ENCODE measurements around the gene COL15A1. TPM values are rescaled to one million over a fixed set of nuclear protein-coding genes. Genes with fewer than 3 reads are reported as not detected.

Gene COL15A1
- total RNA-seq, 1 experiment from 2014 or later = 0.22 TPM

DNA sequence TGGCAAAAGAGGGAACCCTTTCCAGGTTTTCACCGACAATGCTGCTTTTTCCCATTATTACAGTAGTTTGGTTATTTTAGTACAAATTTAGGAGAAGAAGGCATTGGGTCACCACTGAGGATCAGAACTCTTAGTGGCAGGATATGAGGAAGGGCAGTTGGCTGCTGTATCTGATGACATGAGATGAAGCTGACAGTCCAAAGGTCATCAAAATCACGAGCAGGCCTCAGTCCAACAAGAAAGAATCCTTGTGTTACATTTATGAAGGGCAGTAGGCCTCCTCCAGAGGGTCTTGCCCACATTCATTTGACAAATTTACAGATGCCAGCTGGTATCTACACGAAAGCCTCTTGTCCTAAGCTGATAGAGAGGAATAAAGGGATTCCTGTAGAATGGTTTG is 49.5 kb upstream of the COL15A1 start:
- Mint-ChIP-seq H3K9me3 (peaks cover 21% of the 10 kb centered on the region), H3K27me3 (ENCODE audit: low read depth) (peaks cover 2% of the 10 kb centered on the region; the same call in 1 of the 2 replicates), H3K4me3 (no peak overlapping the region), H3K4me1 (no peaks in the 10 kb centered on the region), H3K27ac (no peak overlapping the region), H3K36me3 (peaks cover 9% of the 10 kb centered on the region)
- ChIA-PET CTCF (no interaction called here), POLR2A (no interaction called here)
- DNase-seq (ENCODE audit: low spot score) (no peak), ATAC-seq (no peak)
- no peak for TF ChIP-seq ZNF416 (CRISPR knock-in tag; IDR thresholded peaks at IDR 0.05)
- no peak for TF ChIP-seq ZBTB21 (CRISPR knock-in tag; IDR thresholded peaks at IDR 0.05; ENCODE audit: borderline replicate concordance)
- TF ChIP-seq, protein P1, sequence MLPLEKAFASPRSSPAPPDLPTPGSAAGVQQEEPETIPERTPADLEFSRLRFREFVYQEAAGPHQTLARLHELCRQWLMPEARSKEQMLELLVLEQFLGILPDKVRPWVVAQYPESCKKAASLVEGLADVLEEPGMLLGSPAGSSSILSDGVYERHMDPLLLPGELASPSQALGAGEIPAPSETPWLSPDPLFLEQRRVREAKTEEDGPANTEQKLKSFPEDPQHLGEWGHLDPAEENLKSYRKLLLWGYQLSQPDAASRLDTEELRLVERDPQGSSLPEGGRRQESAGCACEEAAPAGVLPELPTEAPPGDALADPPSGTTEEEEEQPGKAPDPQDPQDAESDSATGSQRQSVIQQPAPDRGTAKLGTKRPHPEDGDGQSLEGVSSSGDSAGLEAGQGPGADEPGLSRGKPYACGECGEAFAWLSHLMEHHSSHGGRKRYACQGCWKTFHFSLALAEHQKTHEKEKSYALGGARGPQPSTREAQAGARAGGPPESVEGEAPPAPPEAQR (CRISPR knock-in tag; IDR thresholded peaks at IDR 0.05) = no peak
- TF ChIP-seq, protein P2, sequence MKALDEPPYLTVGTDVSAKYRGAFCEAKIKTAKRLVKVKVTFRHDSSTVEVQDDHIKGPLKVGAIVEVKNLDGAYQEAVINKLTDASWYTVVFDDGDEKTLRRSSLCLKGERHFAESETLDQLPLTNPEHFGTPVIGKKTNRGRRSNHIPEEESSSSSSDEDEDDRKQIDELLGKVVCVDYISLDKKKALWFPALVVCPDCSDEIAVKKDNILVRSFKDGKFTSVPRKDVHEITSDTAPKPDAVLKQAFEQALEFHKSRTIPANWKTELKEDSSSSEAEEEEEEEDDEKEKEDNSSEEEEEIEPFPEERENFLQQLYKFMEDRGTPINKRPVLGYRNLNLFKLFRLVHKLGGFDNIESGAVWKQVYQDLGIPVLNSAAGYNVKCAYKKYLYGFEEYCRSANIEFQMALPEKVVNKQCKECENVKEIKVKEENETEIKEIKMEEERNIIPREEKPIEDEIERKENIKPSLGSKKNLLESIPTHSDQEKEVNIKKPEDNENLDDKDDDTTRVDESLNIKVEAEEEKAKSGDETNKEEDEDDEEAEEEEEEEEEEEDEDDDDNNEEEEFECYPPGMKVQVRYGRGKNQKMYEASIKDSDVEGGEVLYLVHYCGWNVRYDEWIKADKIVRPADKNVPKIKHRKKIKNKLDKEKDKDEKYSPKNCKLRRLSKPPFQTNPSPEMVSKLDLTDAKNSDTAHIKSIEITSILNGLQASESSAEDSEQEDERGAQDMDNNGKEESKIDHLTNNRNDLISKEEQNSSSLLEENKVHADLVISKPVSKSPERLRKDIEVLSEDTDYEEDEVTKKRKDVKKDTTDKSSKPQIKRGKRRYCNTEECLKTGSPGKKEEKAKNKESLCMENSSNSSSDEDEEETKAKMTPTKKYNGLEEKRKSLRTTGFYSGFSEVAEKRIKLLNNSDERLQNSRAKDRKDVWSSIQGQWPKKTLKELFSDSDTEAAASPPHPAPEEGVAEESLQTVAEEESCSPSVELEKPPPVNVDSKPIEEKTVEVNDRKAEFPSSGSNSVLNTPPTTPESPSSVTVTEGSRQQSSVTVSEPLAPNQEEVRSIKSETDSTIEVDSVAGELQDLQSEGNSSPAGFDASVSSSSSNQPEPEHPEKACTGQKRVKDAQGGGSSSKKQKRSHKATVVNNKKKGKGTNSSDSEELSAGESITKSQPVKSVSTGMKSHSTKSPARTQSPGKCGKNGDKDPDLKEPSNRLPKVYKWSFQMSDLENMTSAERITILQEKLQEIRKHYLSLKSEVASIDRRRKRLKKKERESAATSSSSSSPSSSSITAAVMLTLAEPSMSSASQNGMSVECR (CRISPR knock-in tag; IDR thresholded peaks at IDR 0.05; ENCODE audit: borderline replicate concordance) = no peak
- TF ChIP-seq, protein P3, sequence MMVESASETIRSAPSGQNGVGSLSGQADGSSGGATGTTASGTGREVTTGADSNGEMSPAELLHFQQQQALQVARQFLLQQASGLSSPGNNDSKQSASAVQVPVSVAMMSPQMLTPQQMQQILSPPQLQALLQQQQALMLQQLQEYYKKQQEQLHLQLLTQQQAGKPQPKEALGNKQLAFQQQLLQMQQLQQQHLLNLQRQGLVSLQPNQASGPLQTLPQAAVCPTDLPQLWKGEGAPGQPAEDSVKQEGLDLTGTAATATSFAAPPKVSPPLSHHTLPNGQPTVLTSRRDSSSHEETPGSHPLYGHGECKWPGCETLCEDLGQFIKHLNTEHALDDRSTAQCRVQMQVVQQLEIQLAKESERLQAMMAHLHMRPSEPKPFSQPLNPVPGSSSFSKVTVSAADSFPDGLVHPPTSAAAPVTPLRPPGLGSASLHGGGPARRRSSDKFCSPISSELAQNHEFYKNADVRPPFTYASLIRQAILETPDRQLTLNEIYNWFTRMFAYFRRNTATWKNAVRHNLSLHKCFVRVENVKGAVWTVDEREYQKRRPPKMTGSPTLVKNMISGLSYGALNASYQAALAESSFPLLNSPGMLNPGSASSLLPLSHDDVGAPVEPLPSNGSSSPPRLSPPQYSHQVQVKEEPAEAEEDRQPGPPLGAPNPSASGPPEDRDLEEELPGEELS (CRISPR knock-in tag; IDR thresholded peaks at IDR 0.05) = no peak
- TF ChIP-seq, protein P4, sequence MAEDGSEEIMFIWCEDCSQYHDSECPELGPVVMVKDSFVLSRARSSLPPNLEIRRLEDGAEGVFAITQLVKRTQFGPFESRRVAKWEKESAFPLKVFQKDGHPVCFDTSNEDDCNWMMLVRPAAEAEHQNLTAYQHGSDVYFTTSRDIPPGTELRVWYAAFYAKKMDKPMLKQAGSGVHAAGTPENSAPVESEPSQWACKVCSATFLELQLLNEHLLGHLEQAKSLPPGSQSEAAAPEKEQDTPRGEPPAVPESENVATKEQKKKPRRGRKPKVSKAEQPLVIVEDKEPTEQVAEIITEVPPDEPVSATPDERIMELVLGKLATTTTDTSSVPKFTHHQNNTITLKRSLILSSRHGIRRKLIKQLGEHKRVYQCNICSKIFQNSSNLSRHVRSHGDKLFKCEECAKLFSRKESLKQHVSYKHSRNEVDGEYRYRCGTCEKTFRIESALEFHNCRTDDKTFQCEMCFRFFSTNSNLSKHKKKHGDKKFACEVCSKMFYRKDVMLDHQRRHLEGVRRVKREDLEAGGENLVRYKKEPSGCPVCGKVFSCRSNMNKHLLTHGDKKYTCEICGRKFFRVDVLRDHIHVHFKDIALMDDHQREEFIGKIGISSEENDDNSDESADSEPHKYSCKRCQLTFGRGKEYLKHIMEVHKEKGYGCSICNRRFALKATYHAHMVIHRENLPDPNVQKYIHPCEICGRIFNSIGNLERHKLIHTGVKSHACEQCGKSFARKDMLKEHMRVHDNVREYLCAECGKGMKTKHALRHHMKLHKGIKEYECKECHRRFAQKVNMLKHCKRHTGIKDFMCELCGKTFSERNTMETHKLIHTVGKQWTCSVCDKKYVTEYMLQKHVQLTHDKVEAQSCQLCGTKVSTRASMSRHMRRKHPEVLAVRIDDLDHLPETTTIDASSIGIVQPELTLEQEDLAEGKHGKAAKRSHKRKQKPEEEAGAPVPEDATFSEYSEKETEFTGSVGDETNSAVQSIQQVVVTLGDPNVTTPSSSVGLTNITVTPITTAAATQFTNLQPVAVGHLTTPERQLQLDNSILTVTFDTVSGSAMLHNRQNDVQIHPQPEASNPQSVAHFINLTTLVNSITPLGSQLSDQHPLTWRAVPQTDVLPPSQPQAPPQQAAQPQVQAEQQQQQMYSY (CRISPR knock-in tag; IDR thresholded peaks at IDR 0.05) = no peak
- no peak for TF ChIP-seq IRF2 (CRISPR knock-in tag; IDR thresholded peaks at IDR 0.05; ENCODE audit: borderline replicate concordance, low read depth)
- TF ChIP-seq, protein P5, sequence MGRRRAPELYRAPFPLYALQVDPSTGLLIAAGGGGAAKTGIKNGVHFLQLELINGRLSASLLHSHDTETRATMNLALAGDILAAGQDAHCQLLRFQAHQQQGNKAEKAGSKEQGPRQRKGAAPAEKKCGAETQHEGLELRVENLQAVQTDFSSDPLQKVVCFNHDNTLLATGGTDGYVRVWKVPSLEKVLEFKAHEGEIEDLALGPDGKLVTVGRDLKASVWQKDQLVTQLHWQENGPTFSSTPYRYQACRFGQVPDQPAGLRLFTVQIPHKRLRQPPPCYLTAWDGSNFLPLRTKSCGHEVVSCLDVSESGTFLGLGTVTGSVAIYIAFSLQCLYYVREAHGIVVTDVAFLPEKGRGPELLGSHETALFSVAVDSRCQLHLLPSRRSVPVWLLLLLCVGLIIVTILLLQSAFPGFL (CRISPR knock-in tag; IDR thresholded peaks at IDR 0.05; ENCODE audit: borderline replicate concordance) = no peak
- no peak for TF ChIP-seq ZNF671 (CRISPR knock-in tag; IDR thresholded peaks at IDR 0.05)
- no peak for TF ChIP-seq ZNF138 (CRISPR knock-in tag; conservative IDR thresholded peaks at IDR 0.05)
- no peak for TF ChIP-seq ETV6 (CRISPR knock-in tag; IDR thresholded peaks at IDR 0.05)
- no peak for TF ChIP-seq NR1H2 (CRISPR knock-in tag; IDR thresholded peaks at IDR 0.05)
- no peak for TF ChIP-seq ELF4 (CRISPR knock-in tag; IDR thresholded peaks at IDR 0.05; ENCODE audit: low read depth)
- TF ChIP-seq ZNF317 (CRISPR knock-in tag; IDR thresholded peaks at IDR 0.05; ENCODE audit: borderline replicate concordance, low read depth) = no peak
- TF ChIP-seq SMAD4 (CRISPR knock-in tag; IDR thresholded peaks at IDR 0.05) = no peak
- no peak for TF ChIP-seq FOXJ3 (CRISPR knock-in tag; IDR thresholded peaks at IDR 0.05; ENCODE audit: borderline replicate concordance)
- no peak for TF ChIP-seq NFYB (CRISPR knock-in tag; conservative IDR thresholded peaks at IDR 0.05; ENCODE audit: low read depth)
- TF ChIP-seq, protein P6, sequence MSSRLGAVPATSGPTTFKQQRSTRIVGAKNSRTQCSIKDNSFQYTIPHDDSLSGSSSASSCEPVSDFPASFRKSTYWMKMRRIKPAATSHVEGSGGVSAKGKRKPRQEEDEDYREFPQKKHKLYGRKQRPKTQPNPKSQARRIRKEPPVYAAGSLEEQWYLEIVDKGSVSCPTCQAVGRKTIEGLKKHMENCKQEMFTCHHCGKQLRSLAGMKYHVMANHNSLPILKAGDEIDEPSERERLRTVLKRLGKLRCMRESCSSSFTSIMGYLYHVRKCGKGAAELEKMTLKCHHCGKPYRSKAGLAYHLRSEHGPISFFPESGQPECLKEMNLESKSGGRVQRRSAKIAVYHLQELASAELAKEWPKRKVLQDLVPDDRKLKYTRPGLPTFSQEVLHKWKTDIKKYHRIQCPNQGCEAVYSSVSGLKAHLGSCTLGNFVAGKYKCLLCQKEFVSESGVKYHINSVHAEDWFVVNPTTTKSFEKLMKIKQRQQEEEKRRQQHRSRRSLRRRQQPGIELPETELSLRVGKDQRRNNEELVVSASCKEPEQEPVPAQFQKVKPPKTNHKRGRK (CRISPR knock-in tag; IDR thresholded peaks at IDR 0.05; ENCODE audit: borderline replicate concordance) = no peak
- TF ChIP-seq, protein P7, sequence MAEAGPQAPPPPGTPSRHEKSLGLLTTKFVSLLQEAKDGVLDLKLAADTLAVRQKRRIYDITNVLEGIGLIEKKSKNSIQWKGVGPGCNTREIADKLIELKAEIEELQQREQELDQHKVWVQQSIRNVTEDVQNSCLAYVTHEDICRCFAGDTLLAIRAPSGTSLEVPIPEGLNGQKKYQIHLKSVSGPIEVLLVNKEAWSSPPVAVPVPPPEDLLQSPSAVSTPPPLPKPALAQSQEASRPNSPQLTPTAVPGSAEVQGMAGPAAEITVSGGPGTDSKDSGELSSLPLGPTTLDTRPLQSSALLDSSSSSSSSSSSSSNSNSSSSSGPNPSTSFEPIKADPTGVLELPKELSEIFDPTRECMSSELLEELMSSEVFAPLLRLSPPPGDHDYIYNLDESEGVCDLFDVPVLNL (CRISPR knock-in tag; IDR thresholded peaks at IDR 0.05; ENCODE audit: borderline replicate concordance, low read depth) = no peak

Data from WTC11 (cell line).